ENCODE measurements around the gene COL25A1. TPM values are rescaled to one million over a fixed set of nuclear protein-coding genes. Genes with fewer than 3 reads are reported as not detected.

COL25A1 gene
- total RNA-seq, 1 donor from 2014 or later, result 4.3 TPM

DNA sequence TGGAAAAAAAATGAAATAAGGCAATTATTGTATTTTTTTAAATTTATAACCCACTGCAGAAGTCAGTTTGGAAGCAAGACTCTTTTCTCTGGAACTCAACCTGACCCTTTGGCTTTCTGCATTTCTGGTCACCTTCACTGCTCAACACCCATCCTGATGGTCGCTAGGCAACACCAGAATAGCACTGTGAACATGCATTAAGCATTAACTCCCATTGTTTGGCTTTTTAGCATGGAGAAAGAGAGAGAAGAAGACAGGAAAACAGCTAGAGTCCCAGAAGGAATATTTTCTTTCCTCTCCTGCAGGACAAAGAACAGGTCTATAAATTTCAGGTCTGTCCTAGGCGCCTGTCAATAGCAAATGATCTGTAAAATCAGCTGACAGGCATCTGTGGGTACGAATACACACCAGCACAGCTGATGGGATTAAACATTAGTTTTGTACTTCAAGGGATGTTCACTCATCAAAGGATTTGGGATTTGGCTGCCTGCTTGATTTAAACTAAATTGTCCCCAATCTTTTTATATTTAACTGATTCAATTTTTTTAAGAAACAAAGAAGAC, 402.4 kb downstream of the COL25A1 start:
- H3K36me3 ChIP-seq (ENCODE audit: control insufficient read depth, insufficient read depth, low read length), result no peaks in the 10 kb centered on the region
- TF ChIP-seq, protein P1, sequence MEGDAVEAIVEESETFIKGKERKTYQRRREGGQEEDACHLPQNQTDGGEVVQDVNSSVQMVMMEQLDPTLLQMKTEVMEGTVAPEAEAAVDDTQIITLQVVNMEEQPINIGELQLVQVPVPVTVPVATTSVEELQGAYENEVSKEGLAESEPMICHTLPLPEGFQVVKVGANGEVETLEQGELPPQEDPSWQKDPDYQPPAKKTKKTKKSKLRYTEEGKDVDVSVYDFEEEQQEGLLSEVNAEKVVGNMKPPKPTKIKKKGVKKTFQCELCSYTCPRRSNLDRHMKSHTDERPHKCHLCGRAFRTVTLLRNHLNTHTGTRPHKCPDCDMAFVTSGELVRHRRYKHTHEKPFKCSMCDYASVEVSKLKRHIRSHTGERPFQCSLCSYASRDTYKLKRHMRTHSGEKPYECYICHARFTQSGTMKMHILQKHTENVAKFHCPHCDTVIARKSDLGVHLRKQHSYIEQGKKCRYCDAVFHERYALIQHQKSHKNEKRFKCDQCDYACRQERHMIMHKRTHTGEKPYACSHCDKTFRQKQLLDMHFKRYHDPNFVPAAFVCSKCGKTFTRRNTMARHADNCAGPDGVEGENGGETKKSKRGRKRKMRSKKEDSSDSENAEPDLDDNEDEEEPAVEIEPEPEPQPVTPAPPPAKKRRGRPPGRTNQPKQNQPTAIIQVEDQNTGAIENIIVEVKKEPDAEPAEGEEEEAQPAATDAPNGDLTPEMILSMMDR (IDR thresholded peaks at IDR 0.05; ENCODE audit: insufficient read depth, low read length, poor library complexity, severe bottlenecking), result no peak
- H3K4me3 ChIP-seq (ENCODE audit: low read depth, low read length), result no peak overlapping the region
- H3K27me3 ChIP-seq (ENCODE audit: control insufficient read depth, insufficient read depth, low read length), result no peaks in the 10 kb centered on the region
- DNase-seq (ENCODE audit: low read depth), result peak; percentile 9

GRCh38 chr4:108893468-108893867, 409.0 kb downstream of the COL25A1 start:
- H3K36me3 ChIP-seq (ENCODE audit: control insufficient read depth, insufficient read depth, low read length), result no peaks in the 10 kb centered on the region
- DNase-seq (ENCODE audit: low read depth), result no peak
- no peak overlapping the region for H3K4me3 ChIP-seq (ENCODE audit: low read depth, low read length)
- no peaks in the 10 kb centered on the region for H3K27me3 ChIP-seq (ENCODE audit: control insufficient read depth, insufficient read depth, low read length)
- TF ChIP-seq, protein P1 (IDR thresholded peaks at IDR 0.05; ENCODE audit: insufficient read depth, low read length, poor library complexity, severe bottlenecking), result no peak

DNA sequence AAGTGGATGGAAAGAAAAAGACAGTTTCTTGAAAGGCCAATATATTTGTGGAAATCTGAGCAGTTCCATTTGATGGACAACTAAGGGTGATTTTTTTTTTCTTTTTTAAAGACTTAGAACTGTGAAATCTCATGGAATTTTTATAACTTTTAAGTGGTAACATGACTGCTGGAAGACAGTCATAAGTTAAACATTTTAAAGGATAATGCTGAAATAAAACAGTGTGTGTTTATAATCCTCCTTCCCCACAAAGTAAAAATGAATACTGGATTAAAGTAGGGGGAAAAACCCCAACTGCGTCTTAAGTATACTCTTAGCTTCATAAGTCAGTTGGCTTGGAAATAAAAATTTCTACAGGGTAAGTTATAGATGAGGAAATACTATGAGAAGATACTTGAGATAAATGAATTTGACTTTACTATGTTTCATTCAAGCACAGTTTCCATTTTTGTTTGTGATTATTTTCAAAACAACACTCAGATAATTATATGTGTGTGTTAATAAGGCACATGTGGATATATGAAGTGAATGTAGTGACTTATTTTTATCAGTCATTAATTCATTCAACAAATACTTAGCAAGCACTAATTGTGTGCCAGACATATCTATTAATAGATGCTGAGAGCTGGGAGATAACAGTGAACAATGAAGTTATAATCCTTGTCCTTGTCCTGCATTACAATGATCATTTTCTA, 410.4 kb downstream of the COL25A1 start:
- Histone ChIP-seq H3K27me3 (ENCODE audit: control insufficient read depth, insufficient read depth, low read length) (no peaks in the 10 kb centered on the region), H3K4me3 (ENCODE audit: low read depth, low read length) (no peak overlapping the region), H3K36me3 (ENCODE audit: control insufficient read depth, insufficient read depth, low read length) (no peaks in the 10 kb centered on the region)
- TF ChIP-seq, protein P1 (IDR thresholded peaks at IDR 0.05; ENCODE audit: insufficient read depth, low read length, poor library complexity, severe bottlenecking), result no peak
- DNase-seq (ENCODE audit: low read depth), result no peak

DNA sequence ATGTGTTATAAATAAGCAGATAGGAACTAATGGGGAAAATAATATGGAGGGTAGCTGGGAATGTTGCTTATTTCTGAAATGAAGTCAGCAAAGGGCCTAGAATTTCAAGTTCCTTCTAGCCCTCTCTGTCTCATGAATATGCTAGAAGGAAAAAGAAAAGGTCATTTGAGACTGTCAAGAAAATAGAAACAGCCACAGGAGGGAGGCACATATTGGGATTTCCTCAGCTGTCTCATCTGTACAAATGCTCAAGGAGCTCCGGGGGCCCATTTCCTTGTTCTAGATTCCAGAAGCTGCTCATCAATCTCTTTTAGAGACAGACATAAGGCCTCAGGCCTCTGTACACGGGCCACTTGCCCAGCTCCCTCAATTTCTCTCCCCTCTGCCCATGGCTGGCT, 412.0 kb downstream of the COL25A1 start:
- Histone ChIP-seq H3K36me3 (ENCODE audit: control insufficient read depth, insufficient read depth, low read length) (no peaks in the 10 kb centered on the region), H3K27me3 (ENCODE audit: control insufficient read depth, insufficient read depth, low read length) (no peaks in the 10 kb centered on the region), H3K4me3 (ENCODE audit: low read depth, low read length) (no peak overlapping the region)
- TF ChIP-seq, protein P1 (IDR thresholded peaks at IDR 0.05; ENCODE audit: insufficient read depth, low read length, poor library complexity, severe bottlenecking), result no peak
- DNase-seq (ENCODE audit: low read depth), result no peak

DNA sequence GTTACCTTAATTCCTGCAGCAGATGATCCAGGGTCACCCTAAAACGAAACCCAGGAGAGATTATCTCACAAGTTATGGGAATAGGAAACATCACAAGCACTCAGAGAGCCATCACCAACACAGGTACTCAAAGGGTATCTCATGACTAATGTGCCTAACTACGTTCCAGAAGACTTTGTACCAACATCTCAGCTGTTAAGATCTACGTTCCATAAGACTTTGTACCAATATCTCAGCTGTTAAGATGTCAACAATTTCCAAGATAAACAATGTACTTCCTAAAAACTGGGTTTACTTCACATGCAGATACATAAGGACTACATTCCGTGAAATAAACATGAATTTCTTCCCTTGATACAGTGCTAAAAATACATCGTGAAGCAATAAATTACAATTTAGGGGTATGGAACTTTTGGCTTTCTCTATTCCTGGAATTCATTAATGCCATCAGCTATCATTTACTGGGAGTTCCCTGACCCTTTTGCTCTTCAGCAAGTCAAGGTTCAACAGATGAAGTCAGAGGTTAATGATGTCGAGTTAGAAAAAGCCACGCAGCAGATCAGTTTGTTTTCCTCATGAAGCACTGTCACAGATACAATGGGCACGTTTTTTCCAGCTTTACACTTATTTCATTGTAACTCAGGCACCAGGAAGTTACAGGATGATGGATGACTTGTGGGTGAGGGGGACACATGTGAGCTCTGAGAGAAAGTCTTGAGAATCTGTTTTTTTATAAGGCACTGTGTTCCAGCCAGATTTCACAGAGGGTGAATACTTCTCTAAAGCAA, 412.6 kb downstream of the COL25A1 start:
- Histone ChIP-seq H3K36me3 (ENCODE audit: control insufficient read depth, insufficient read depth, low read length) (no peaks in the 10 kb centered on the region), H3K27me3 (ENCODE audit: control insufficient read depth, insufficient read depth, low read length) (no peaks in the 10 kb centered on the region), H3K4me3 (ENCODE audit: low read depth, low read length) (no peak overlapping the region)
- no peak for DNase-seq (ENCODE audit: low read depth)
- TF ChIP-seq, protein P1 (IDR thresholded peaks at IDR 0.05; ENCODE audit: insufficient read depth, low read length, poor library complexity, severe bottlenecking), result no peak
